ENCODE measurements around the gene PLEKHH2. TPM values are rescaled to one million over a fixed set of nuclear protein-coding genes. Genes with fewer than 3 reads are reported as not detected.
A peak's percentile ranks its signal among the peaks of the same experiment; 100 is the strongest.
"Not testable (repeated sequence)": the region's sequence is repeated elsewhere in the genome, so short reads cannot be mapped to it uniquely, and the experiment has no call there.

Gene PLEKHH2
- total RNA-seq: 17.4 and 19.6 TPM in 2 replicates
- long read RNA-seq, partial matches to known transcripts: 9 of 10 reads
- long read RNA-seq, other reads (novel, unspliced or antisense): 1 of 10 reads

DNA sequence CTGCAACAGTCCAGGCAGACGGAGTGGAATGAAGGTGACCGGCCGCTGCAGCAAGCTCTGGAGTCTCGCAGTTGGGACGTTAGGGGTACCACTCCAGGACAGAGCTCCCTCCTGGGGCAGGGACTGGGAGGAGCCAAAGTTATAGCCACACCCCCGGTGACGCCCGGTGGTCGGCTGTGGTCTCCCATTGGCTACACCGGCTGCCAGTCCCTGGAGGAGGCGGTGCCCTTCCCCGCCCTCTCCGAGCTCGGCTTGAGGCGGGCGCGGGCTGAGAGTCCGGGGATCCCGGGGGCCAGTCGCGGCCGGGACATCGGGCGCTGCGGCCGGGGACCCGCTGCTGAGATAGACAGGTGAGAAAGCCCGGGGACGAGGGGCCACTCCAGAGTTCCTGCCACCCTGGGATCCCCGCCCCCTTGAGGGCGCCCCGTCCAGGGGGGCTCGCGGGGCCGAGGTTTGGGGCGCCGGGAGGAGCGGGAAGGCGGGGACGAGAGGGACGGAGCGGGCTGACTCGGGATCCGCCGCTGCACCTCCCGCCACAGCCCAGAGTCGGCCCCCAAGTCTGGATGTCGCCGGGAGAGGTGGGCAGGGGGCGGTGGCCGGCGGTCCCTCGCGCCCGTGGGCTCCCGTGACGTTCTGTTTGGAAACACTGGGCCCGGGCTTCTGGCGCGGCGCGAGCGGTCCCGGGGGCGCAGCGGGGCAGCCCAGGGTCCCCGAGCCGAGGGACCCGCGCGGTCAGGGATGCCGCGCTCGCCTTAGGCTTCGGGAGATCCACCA lies at the start of gene PLEKHH2:
PLEKHH2 (plus strand) TSS at position 231 of the 774 bp plus-strand sequence. CDS start 7,414 bp downstream, outside the sequence.
- Mint-ChIP-seq H3K36me3 (ENCODE audit: unreplicated experiment) (no peaks in the 10 kb centered on the region), H3K27ac (ENCODE audit: unreplicated experiment) (no peak within 1 kb of the TSS), H3K9me3 (ENCODE audit: unreplicated experiment) (no peaks in the 10 kb centered on the region), H3K4me1 (ENCODE audit: unreplicated experiment) (peaks cover 31% of the 10 kb centered on the region), H3K4me3 (ENCODE audit: unreplicated experiment) (peak within 1 kb of the TSS; percentile 75), H3K27me3 (ENCODE audit: unreplicated experiment) (peaks cover 16% of the 10 kb centered on the region)
- TF ChIP-seq, protein P1, sequence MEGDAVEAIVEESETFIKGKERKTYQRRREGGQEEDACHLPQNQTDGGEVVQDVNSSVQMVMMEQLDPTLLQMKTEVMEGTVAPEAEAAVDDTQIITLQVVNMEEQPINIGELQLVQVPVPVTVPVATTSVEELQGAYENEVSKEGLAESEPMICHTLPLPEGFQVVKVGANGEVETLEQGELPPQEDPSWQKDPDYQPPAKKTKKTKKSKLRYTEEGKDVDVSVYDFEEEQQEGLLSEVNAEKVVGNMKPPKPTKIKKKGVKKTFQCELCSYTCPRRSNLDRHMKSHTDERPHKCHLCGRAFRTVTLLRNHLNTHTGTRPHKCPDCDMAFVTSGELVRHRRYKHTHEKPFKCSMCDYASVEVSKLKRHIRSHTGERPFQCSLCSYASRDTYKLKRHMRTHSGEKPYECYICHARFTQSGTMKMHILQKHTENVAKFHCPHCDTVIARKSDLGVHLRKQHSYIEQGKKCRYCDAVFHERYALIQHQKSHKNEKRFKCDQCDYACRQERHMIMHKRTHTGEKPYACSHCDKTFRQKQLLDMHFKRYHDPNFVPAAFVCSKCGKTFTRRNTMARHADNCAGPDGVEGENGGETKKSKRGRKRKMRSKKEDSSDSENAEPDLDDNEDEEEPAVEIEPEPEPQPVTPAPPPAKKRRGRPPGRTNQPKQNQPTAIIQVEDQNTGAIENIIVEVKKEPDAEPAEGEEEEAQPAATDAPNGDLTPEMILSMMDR (IDR thresholded peaks at IDR 0.05): no peak
- peak; percentile 97 for DNase-seq (ENCODE audit: extremely low spot score, unreplicated experiment)

DNA sequence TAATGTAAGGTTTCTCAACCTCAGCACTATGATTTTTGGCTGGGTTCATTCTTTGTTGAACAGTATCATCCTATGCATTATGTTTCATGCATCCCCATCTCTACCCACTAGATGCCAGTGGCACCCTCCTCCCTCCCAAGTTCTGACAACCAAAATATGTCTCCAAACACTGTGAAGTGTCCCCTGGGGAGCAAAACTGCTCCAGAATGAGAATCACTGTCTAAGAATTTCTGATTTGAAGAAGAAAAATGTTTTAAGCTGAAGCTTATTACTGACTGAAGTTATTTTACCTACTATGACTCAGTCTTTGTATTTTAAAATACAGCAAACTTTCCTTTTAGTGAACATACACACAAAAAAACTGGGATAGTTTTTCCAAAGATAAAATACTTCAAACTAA lies 44.6 kb upstream of the PLEKHH2 start:
- peaks cover 31% of the 10 kb centered on the region for H3K4me1 Mint-ChIP-seq (ENCODE audit: unreplicated experiment)
- H3K27me3 Mint-ChIP-seq (ENCODE audit: unreplicated experiment): no peaks in the 10 kb centered on the region
- peak overlapping the region; percentile 62 for H3K27ac Mint-ChIP-seq (ENCODE audit: unreplicated experiment)
- TF ChIP-seq, protein P1 (IDR thresholded peaks at IDR 0.05): peak; percentile 44
- H3K4me3 Mint-ChIP-seq (ENCODE audit: unreplicated experiment): peak overlapping the region; percentile 10
- peaks cover 17% of the 10 kb centered on the region for H3K36me3 Mint-ChIP-seq (ENCODE audit: unreplicated experiment)
- H3K9me3 Mint-ChIP-seq (ENCODE audit: unreplicated experiment): no peaks in the 10 kb centered on the region
- no peak for DNase-seq (ENCODE audit: extremely low spot score, unreplicated experiment)

DNA sequence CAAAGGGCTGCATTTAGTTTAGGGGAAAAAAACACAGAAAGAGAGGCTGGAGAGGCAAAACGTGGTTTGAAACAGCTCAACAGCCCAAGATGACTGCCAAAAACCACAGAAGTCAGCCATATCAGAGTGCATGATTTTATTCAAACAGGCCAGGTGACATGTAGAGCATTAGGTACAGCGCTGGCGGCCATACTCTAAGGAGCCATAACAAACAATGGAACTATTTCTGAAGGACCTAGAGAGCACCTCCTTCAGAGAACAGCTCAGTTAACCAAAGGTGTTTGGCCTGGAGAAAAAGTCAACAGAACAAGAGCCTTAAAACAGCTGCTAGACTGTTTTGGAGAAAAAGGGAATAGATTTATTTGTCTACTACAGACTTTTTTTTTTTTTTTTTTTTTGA lies 43.8 kb upstream of the PLEKHH2 start:
- TF ChIP-seq, protein P1 (IDR thresholded peaks at IDR 0.05): no peak
- no peaks in the 10 kb centered on the region for H3K9me3 Mint-ChIP-seq (ENCODE audit: unreplicated experiment)
- DNase-seq (ENCODE audit: extremely low spot score, unreplicated experiment): no peak
- H3K4me3 Mint-ChIP-seq (ENCODE audit: unreplicated experiment): peak overlapping the region; percentile 39
- H3K27me3 Mint-ChIP-seq (ENCODE audit: unreplicated experiment): no peaks in the 10 kb centered on the region
- peaks cover 31% of the 10 kb centered on the region for H3K4me1 Mint-ChIP-seq (ENCODE audit: unreplicated experiment)
- peaks cover 9% of the 10 kb centered on the region for H3K36me3 Mint-ChIP-seq (ENCODE audit: unreplicated experiment)
- peak overlapping the region; percentile 62 for H3K27ac Mint-ChIP-seq (ENCODE audit: unreplicated experiment)

DNA sequence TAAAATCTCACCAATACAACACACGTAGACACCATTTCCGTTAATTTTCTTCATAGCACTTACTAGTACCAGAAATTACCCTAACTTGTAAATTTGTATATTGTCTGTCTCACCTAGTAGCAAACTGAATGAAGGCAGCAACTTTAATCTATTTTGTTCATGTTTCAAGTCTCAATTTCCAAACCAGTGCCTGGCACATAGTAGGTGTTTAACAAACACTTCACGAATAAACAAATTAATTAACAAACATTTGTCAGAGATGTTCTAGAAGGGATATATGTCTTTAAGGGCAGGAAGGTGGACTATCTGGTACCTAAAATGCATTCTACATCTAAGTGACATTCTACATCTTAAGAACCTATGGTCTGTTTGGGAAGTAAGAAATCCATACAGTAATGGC lies 42.2 kb upstream of the PLEKHH2 start:
- TF ChIP-seq, protein P1 (IDR thresholded peaks at IDR 0.05): no peak
- Mint-ChIP-seq H3K27ac (ENCODE audit: unreplicated experiment) (peak overlapping the region; percentile 98), H3K36me3 (ENCODE audit: unreplicated experiment) (peaks cover 2% of the 10 kb centered on the region), H3K9me3 (ENCODE audit: unreplicated experiment) (no peaks in the 10 kb centered on the region), H3K4me3 (ENCODE audit: unreplicated experiment) (peak overlapping the region; percentile 92), H3K27me3 (ENCODE audit: unreplicated experiment) (peaks cover 4% of the 10 kb centered on the region), H3K4me1 (ENCODE audit: unreplicated experiment) (peaks cover 31% of the 10 kb centered on the region)
- no peak for DNase-seq (ENCODE audit: extremely low spot score, unreplicated experiment)

DNA sequence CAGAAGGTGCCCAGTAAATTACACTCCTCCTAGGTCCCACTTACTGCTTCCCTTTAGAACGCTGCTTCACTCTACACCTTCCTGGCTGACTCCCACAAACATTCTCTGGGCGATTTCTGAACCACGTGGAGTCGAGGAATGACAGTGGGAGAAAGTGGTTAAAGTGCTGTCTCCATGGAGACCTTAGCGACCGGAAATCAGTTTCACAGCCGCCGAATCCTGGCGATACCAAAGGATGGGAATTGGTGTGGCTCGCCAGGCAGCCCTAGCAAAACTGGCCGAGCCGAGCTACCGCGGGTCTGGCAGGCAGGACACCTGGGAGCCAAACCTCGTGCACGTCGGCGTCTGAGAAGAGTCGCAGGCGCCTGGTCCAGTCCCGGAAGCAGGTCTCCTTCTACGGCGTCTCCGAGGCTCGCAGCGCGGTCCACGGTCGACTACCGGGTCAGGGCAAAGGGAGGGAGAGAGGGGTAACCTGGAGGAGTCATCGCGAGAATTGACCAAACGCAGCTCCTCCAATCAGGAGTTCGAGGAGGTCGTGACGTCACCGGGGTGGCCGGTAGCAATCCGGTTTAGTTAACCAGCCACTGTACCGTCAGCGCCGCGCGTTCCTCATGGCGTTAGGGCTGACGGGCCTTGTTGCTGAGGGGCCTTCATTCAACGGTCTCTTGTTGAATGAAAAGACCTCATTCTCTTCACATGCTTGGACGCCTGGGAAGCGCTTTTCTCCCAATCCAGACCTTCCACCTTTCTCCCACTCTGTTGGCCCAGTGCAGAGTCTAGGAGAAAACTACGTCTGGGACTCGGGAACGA lies 41.3 kb upstream of the PLEKHH2 start, which contains the start of gene THADA:
THADA (minus strand) TSS at position 436 of the 810 bp plus-strand sequence. CDS start 3,646 bp downstream, outside the sequence.
- DNase-seq (ENCODE audit: extremely low spot score, unreplicated experiment): peak; percentile 99
- Mint-ChIP-seq H3K36me3 (ENCODE audit: unreplicated experiment) (no peaks in the 10 kb centered on the region), H3K27me3 (ENCODE audit: unreplicated experiment) (peaks cover 4% of the 10 kb centered on the region), H3K4me3 (ENCODE audit: unreplicated experiment) (peak within 1 kb of the TSS; percentile 92), H3K4me1 (ENCODE audit: unreplicated experiment) (peaks cover 31% of the 10 kb centered on the region), H3K27ac (ENCODE audit: unreplicated experiment) (peak within 1 kb of the TSS; percentile 98), H3K9me3 (ENCODE audit: unreplicated experiment) (no peaks in the 10 kb centered on the region)
- TF ChIP-seq, protein P1 (IDR thresholded peaks at IDR 0.05): no peak

DNA sequence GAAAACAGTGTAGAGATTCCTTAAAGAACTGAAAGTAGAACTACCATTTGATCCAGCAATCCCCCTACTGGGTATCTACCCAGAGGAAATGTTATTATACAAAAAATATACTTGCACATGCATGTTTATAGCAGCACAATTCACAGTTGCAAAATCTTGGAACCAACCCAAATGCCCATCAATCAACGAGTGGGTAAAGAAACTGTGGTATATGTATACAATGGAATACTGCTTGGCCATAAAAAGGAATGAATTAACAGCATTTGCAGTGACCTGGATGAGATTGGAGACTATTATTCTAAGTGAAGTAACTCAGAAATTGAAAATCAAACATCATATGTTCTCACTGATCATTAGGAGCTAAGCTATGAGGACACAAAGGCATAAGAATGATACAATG lies 36.5 kb upstream of the PLEKHH2 start:
- DNase-seq (ENCODE audit: extremely low spot score, unreplicated experiment); H3K27me3 Mint-ChIP-seq (ENCODE audit: unreplicated experiment); H3K9me3 Mint-ChIP-seq (ENCODE audit: unreplicated experiment); H3K27ac Mint-ChIP-seq (ENCODE audit: unreplicated experiment); H3K36me3 Mint-ChIP-seq (ENCODE audit: unreplicated experiment); H3K4me1 Mint-ChIP-seq (ENCODE audit: unreplicated experiment); H3K4me3 Mint-ChIP-seq (ENCODE audit: unreplicated experiment): not testable (repeated sequence)

All from osteocyte (in vitro differentiated cells).